Vagina (tissue), 2 donors: ENCODE results near the gene OGG1. TPM values are rescaled to one million over a fixed set of nuclear protein-coding genes. Genes with fewer than 3 reads are reported as not detected.
A peak's percentile ranks its signal among the peaks of the same experiment; 100 is the strongest.

Experiments
- DNase-seq, 2 donors: peaks; one replicate each; pipeline ENCODE4 v3.0.0-alpha.2; 2017; ENCODE audit errors: extremely low spot score in 2 of 2
- H3K27ac ChIP-seq: fragments of 200-600 bp; sonication (generic); one replicate; pipeline ENCODE4 v1.5.1; 2019
- H3K27me3 ChIP-seq: fragments of 200-600 bp; sonication (generic); one replicate; pipeline ENCODE4 v1.5.1; 2019
- H3K36me3 ChIP-seq, 2 donors: fragments of 200-600 bp; sonication (generic); one replicate each; pipeline ENCODE4 v1.5.1; 2017 to 2019
- H3K4me1 ChIP-seq: fragments of 200-600 bp; sonication (generic); one replicate; pipeline ENCODE4 v1.5.1; 2019
- H3K4me3 ChIP-seq, 2 donors: fragments of 200-600 bp; sonication (generic); 1 replicate in 1 of 2; 2 replicates in 1 of 2; pipeline ENCODE4 v1.5.1; 2016 to 2019
- H3K9me3 ChIP-seq: fragments of 200-600 bp; sonication (generic); one replicate; pipeline ENCODE4 v1.5.1; 2019
- CTCF ChIP-seq, 3 experiments: fragments of 450-650 bp in 2 of 3; fragments of 200-600 bp in 1 of 3; sonication (generic) in 1 of 3; IDR thresholded peaks; one replicate each; pipeline ENCODE4 v1.5.1; 2017 to 2019; ENCODE audit warnings: antibody characterized with exemption in 3 of 3, mild to moderate bottlenecking in 2 of 3, moderate library complexity in 2 of 3
- POLR2A ChIP-seq, 2 donors: fragments of 450-650 bp; IDR thresholded peaks; one replicate each; pipeline ENCODE4 v1.6.1; 2017; ENCODE audit warnings: antibody characterized with exemption in 2 of 2, mild to moderate bottlenecking in 2 of 2, moderate library complexity in 2 of 2
- POLR2AphosphoS5 ChIP-seq, 2 donors: sonication (generic); formaldehyde crosslinking; IDR thresholded peaks; one replicate each; pipeline ENCODE4 v1.9.0; 2017; ENCODE audit warnings: antibody characterized with exemption in 2 of 2, mild to moderate bottlenecking in 2 of 2, low read depth in 1 of 2; ENCODE audit not compliant: insufficient read depth in 1 of 2
- intact Hi-C: fragments of 100-400 bp; cut with DNase I; formaldehyde crosslinking; loops from one replicate; pipeline ENCODE4 v1.15.1; 2023
- total RNA-seq: library from RNA; depleted of rRNA; stranded (reverse); fragments of >200 nt; gene quantifications from one replicate; pipeline ENCODE4 v1.2.3, GENCODE V29; 2016

The OGG1 gene
- total RNA-seq, 1 donor from 2014 or later, result 51.6 TPM

GRCh38 chr3:9703736-9704346 lies 45.9 kb upstream of the OGG1 start, which contains the start of gene CPNE9:
Gene CPNE9, plus strand, starts transcription at chr3:9703833. Its CDS starts 164 bp downstream, at chr3:9703997.
- peaks cover 19% of the 10 kb centered on the region for H3K4me1 ChIP-seq
- TF ChIP-seq CTCF (IDR thresholded peaks at IDR 0.05), result no peak
- TF ChIP-seq POLR2A (IDR thresholded peaks at IDR 0.05), result no peak
- TF ChIP-seq POLR2AphosphoS5 (IDR thresholded peaks at IDR 0.05; ENCODE audit: insufficient read depth in 1 of 2, low read depth in 1 of 2), result no peak
- intact Hi-C loops, result no loop called here
- no peak within 1 kb of the TSS for H3K27ac ChIP-seq
- DNase-seq, result no peak
- no peaks in the 10 kb centered on the region for H3K27me3 ChIP-seq
- H3K9me3 ChIP-seq, result no peaks in the 10 kb centered on the region
- H3K36me3 ChIP-seq, result peaks cover 0 to 17% of the 10 kb centered on the region in 2 donors
- peak within 1 kb of the TSS; percentile 22 to 30 for H3K4me3 ChIP-seq

- Histone ChIP-seq H3K4me3 (peak overlapping the region; percentile 22 to 30), H3K27ac (no peak overlapping the region), H3K27me3 (no peaks in the 10 kb centered on the region), H3K36me3 (peaks cover 0 to 12% of the 10 kb centered on the region in 2 donors), H3K4me1 (peaks cover 19% of the 10 kb centered on the region), H3K9me3 (no peaks in the 10 kb centered on the region)
- no peak for DNase-seq
- intact Hi-C loops, result no loop called here
- TF ChIP-seq POLR2AphosphoS5 (IDR thresholded peaks at IDR 0.05; ENCODE audit: insufficient read depth in 1 of 2, low read depth in 1 of 2), result no peak
- TF ChIP-seq CTCF (IDR thresholded peaks at IDR 0.05), result no peak
- TF ChIP-seq POLR2A (IDR thresholded peaks at IDR 0.05), result no peak
These were observed 45.1 kb upstream of the OGG1 start for GRCh38 chr3:9704347-9705322.

- TF ChIP-seq POLR2AphosphoS5 (IDR thresholded peaks at IDR 0.05; ENCODE audit: insufficient read depth in 1 of 2, low read depth in 1 of 2) (no peak), POLR2A (IDR thresholded peaks at IDR 0.05) (no peak), CTCF (IDR thresholded peaks at IDR 0.05) (no peak)
- no peaks in the 10 kb centered on the region for H3K9me3 ChIP-seq
- no peaks in the 10 kb centered on the region for H3K27me3 ChIP-seq
- DNase-seq, result no peak
- no peak overlapping the region for H3K27ac ChIP-seq
- no peaks in the 10 kb centered on the region for H3K36me3 ChIP-seq
- H3K4me1 ChIP-seq, result peaks cover 5% of the 10 kb centered on the region
- no peak overlapping the region for H3K4me3 ChIP-seq
- intact Hi-C loops, result no loop called here
These were observed 39.5 kb upstream of the OGG1 start for GRCh38 chr3:9710174-9710739.

DNA sequence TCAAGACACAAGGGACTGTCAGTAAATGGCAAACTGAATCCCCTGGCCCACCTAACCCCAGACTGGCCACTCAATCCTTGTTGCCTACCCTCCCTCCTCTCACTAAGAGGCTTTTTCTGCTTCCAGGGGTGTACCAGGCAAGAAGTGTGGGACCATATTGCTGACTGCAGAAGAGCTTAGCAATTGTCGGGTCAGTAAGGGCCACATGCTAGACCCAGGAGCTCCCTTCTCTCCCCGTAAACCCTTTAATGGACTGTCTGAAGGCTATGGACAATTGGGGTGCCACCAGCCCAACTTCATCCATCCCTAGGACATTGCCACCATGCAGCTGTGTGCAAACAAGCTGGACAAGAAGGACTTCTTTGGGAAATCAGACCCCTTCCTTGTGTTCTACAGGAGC lies 37.3 kb upstream of the OGG1 start:
- DNase-seq, result no peak
- no peak overlapping the region for H3K27ac ChIP-seq
- no peaks in the 10 kb centered on the region for H3K9me3 ChIP-seq
- H3K4me1 ChIP-seq, result peaks cover 15% of the 10 kb centered on the region
- H3K36me3 ChIP-seq, result no peaks in the 10 kb centered on the region
- H3K4me3 ChIP-seq, result no peak overlapping the region
- no peak for TF ChIP-seq CTCF (IDR thresholded peaks at IDR 0.05)
- TF ChIP-seq POLR2A (IDR thresholded peaks at IDR 0.05), result no peak
- no peak for TF ChIP-seq POLR2AphosphoS5 (IDR thresholded peaks at IDR 0.05; ENCODE audit: insufficient read depth in 1 of 2, low read depth in 1 of 2)
- no peaks in the 10 kb centered on the region for H3K27me3 ChIP-seq
- intact Hi-C loops, result no loop called here
